ENCODE results near the gene ZMYND8. TPM values are rescaled to one million over a fixed set of nuclear protein-coding genes. Genes with fewer than 3 reads are reported as not detected.
"Not testable (repeated sequence)": the region's sequence is repeated elsewhere in the genome, so short reads cannot be mapped to it uniquely, and the experiment has no call there.

Gene ZMYND8
- total RNA-seq, 1 experiment from 2014 or later = 44.1 TPM

DNA sequence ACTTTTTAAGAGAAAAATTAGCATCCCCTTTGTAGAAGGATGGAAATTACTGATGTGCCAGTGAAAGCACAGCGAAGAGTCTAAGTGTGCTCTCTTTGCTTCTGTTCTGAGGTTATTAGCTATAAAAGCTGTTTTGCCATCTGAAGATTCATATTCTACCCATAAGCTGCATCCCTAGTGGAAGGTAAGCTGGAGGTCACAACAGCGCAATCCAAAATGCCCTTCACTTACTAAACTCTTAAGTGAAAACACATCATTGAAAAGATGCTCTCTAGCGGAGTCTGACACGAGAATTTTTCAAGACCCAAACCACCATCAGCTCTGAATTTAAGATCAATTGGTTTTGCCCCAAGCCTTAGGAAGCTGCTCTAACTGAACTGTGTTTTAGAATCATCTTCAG is 113.5 kb downstream of the ZMYND8 start:
- no peaks in the 10 kb centered on the region for H3K9me2 ChIP-seq (replicated peaks; ENCODE audit: insufficient read depth, low read length)
- peaks cover 55% of the 10 kb centered on the region for H3K36me3 ChIP-seq (ENCODE audit: insufficient read depth, low read length)
- no peaks in the 10 kb centered on the region for H3K27me3 ChIP-seq (ENCODE audit: low read length)
- H3K27ac ChIP-seq (ENCODE audit: low read length) = no peak overlapping the region
- peaks cover 7% of the 10 kb centered on the region for H3K4me1 ChIP-seq (ENCODE audit: low read length)
- no peak overlapping the region for H3K4me2 ChIP-seq (ENCODE audit: low read depth, low read length, poor library complexity, severe bottlenecking)
- H4K20me1 ChIP-seq (ENCODE audit: insufficient read depth, low read depth, low read length) = peaks cover 12% of the 10 kb centered on the region; the same call in 1 of the 2 replicates
- H3K79me2 ChIP-seq (ENCODE audit: low read length) = peaks cover 56% of the 10 kb centered on the region
- H3K9me3 ChIP-seq (ENCODE audit: low read length) = no peaks in the 10 kb centered on the region
- no peak overlapping the region for H2AFZ ChIP-seq (ENCODE audit: low read length)
- no peak overlapping the region for H3K9ac ChIP-seq (ENCODE audit: low read length)
- no peak for DNase-seq
- H3K4me3 ChIP-seq (ENCODE audit: low read length) = no peak overlapping the region

DNA sequence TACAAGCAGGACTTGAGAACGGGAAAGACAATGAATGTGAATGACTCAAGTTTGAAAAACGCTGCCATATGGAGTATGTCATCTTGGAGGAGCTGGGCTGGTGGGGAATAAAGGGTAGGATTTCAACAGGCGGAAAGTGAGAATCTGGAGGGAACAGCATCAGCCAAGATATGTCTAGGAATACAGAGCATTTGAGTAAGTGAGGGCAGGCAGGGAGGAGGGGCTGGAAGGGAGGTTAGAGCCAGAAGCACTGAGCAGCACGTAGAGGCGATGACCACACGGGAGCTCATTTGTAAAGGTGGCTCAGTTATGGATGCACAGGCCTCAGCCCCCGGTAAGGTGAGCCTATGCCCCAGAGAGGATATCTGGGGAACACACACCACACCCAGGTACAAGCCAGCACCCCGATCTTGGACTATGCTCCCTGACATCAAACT is 115.1 kb downstream of the ZMYND8 start:
- Histone ChIP-seq H3K36me3 (ENCODE audit: insufficient read depth, low read length) (peaks cover 52% of the 10 kb centered on the region), H3K9me2 (replicated peaks; ENCODE audit: insufficient read depth, low read length) (no peaks in the 10 kb centered on the region), H3K4me2 (ENCODE audit: low read depth, low read length, poor library complexity, severe bottlenecking) (no peak overlapping the region), H3K9ac (ENCODE audit: low read length) (no peak overlapping the region), H3K4me3 (ENCODE audit: low read length) (no peak overlapping the region), H3K27me3 (ENCODE audit: low read length) (no peaks in the 10 kb centered on the region), H3K79me2 (ENCODE audit: low read length) (peaks cover 50% of the 10 kb centered on the region), H3K9me3 (ENCODE audit: low read length) (no peaks in the 10 kb centered on the region), H2AFZ (ENCODE audit: low read length) (no peak overlapping the region), H4K20me1 (ENCODE audit: insufficient read depth, low read depth, low read length) (peaks cover 12% of the 10 kb centered on the region; the same call in 1 of the 2 replicates), H3K4me1 (ENCODE audit: low read length) (peaks cover 13% of the 10 kb centered on the region), H3K27ac (ENCODE audit: low read length) (no peak overlapping the region)
- DNase-seq = no peak

DNA sequence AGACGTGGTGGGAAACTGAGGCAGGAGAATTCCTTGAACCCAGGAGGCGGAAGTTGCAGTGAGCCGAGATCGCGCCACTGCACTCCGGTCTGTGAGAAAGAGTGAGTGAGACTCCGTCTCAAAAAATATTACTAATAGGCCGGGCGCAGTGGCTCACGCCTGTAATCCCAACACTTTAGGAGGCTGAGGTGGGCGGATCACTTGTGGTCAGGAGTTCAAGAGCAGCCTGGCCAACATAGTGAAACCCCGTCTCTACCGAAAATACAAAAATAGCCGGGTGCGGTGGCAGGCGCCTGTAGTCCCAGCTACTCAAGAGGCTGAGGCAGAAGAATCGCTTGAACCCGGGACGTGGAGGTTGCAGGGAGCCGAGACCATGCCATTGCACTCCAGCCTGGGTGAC is 116.4 kb downstream of the ZMYND8 start:
- H3K4me2 ChIP-seq (ENCODE audit: low read depth, low read length, poor library complexity, severe bottlenecking); H3K9ac ChIP-seq (ENCODE audit: low read length); H3K27me3 ChIP-seq (ENCODE audit: low read length); DNase-seq; H3K9me2 ChIP-seq (replicated peaks; ENCODE audit: insufficient read depth, low read length); H2AFZ ChIP-seq (ENCODE audit: low read length); H3K9me3 ChIP-seq (ENCODE audit: low read length); H3K4me3 ChIP-seq (ENCODE audit: low read length); H3K27ac ChIP-seq (ENCODE audit: low read length): not testable (repeated sequence)
- Histone ChIP-seq H3K36me3 (ENCODE audit: insufficient read depth, low read length) (peaks cover 59% of the 10 kb centered on the region), H4K20me1 (ENCODE audit: insufficient read depth, low read depth, low read length) (peaks cover 15% of the 10 kb centered on the region; the same call in 1 of the 2 replicates), H3K79me2 (ENCODE audit: low read length) (peaks cover 44% of the 10 kb centered on the region), H3K4me1 (ENCODE audit: low read length) (peaks cover 17% of the 10 kb centered on the region)

DNA sequence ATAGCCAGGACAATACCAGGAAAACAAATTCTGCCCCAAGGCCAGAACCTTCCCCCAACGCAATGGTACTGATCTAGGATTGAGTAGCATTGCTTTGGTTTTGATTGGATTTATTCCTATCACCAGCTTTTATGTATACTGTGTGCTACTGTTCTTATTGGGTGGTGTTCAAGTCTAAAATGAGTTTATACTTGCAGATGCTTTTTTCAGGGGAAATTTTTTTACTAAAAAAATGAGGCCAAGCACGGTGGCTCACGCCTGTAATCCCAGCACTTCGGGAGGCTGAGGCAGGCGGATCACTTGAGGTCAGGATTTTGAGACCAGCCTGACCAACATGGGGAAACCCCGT is 116.8 kb downstream of the ZMYND8 start:
- Histone ChIP-seq H2AFZ (ENCODE audit: low read length) (no peak overlapping the region), H3K9me3 (ENCODE audit: low read length) (no peaks in the 10 kb centered on the region), H3K79me2 (ENCODE audit: low read length) (peaks cover 41% of the 10 kb centered on the region), H3K4me1 (ENCODE audit: low read length) (peaks cover 14% of the 10 kb centered on the region), H3K27me3 (ENCODE audit: low read length) (no peaks in the 10 kb centered on the region), H4K20me1 (ENCODE audit: insufficient read depth, low read depth, low read length) (peaks cover 15% of the 10 kb centered on the region; the same call in 1 of the 2 replicates), H3K9ac (ENCODE audit: low read length) (no peak overlapping the region), H3K36me3 (ENCODE audit: insufficient read depth, low read length) (peaks cover 60% of the 10 kb centered on the region), H3K4me3 (ENCODE audit: low read length) (no peak overlapping the region), H3K27ac (ENCODE audit: low read length) (no peak overlapping the region), H3K9me2 (replicated peaks; ENCODE audit: insufficient read depth, low read length) (no peaks in the 10 kb centered on the region), H3K4me2 (ENCODE audit: low read depth, low read length, poor library complexity, severe bottlenecking) (no peak overlapping the region)
- no peak for DNase-seq

DNA sequence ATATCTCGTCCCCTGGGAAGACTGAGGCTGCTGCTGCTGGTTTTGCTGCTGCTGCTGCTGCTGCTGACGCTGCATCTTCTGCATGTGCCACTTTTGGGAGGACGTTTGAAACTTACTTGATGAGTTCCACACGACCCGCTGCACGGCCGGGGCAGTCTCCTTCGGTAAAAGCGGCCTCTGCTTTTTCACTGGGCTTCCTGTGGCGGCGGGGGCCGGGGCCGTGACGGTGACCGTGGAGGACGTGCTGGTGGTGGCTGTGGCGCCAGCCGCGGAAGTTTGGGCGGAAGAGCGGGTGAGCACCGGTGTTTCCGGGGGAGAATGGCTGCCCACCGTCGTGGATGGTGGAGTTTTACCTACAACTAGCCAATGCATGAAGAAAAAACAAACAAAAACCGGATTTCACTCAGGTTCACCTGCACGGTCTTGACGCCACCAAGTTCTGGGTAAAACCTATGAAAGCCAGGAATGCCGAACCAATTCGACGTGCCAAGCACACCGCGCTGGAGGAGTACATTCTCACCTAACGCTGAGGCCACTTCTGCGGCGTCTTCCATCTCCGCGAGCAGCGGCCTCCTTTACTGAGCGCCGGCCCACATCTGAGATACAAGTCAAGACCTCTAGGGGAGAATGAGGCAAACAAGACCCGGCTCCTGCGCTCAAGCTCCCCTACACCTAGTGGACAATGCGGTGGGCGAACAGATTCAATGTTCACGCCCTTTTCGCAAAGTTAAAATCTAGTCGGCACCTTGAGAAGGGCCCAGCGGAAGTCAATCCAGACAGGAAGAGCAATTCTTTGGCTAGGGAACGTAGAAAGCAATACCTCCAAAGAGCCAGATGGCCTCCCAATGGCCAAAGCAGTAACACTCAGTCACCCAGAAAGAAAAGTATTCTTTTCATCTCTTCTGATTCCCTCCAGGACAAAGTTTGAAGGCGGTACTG is 117.5 kb downstream of the ZMYND8 start:
- no peak overlapping the region for H2AFZ ChIP-seq (ENCODE audit: low read length)

GRCh38 chr20:47237715-47238114 is 118.8 kb downstream of the ZMYND8 start:
- H3K27me3 ChIP-seq (ENCODE audit: low read length) = no peaks in the 10 kb centered on the region
- peaks cover 33% of the 10 kb centered on the region for H3K79me2 ChIP-seq (ENCODE audit: low read length)
- DNase-seq = no peak
- H3K9me2 ChIP-seq (replicated peaks; ENCODE audit: insufficient read depth, low read length) = no peaks in the 10 kb centered on the region
- no peak overlapping the region for H3K27ac ChIP-seq (ENCODE audit: low read length)
- H3K4me1 ChIP-seq (ENCODE audit: low read length) = peaks cover 14% of the 10 kb centered on the region
- H3K4me3 ChIP-seq (ENCODE audit: low read length) = no peak overlapping the region
- no peak overlapping the region for H3K9ac ChIP-seq (ENCODE audit: low read length)
- peaks cover 58% of the 10 kb centered on the region for H3K36me3 ChIP-seq (ENCODE audit: insufficient read depth, low read length)
- H3K4me2 ChIP-seq (ENCODE audit: low read depth, low read length, poor library complexity, severe bottlenecking) = no peak overlapping the region
- peaks cover 5% of the 10 kb centered on the region for H4K20me1 ChIP-seq (ENCODE audit: insufficient read depth, low read depth, low read length)
- H3K9me3 ChIP-seq (ENCODE audit: low read length) = no peaks in the 10 kb centered on the region
- H2AFZ ChIP-seq (ENCODE audit: low read length) = no peak overlapping the region

More for the DNA sequence above, 117.5 kb downstream of the ZMYND8 start:
- Histone ChIP-seq H3K9ac (ENCODE audit: low read length) (no peak overlapping the region), H3K9me3 (ENCODE audit: low read length) (no peaks in the 10 kb centered on the region), H3K79me2 (ENCODE audit: low read length) (peaks cover 42% of the 10 kb centered on the region), H3K9me2 (replicated peaks; ENCODE audit: insufficient read depth, low read length) (no peaks in the 10 kb centered on the region), H3K4me2 (ENCODE audit: low read depth, low read length, poor library complexity, severe bottlenecking) (no peak overlapping the region), H3K36me3 (ENCODE audit: insufficient read depth, low read length) (peaks cover 65% of the 10 kb centered on the region), H4K20me1 (ENCODE audit: insufficient read depth, low read depth, low read length) (peaks cover 13% of the 10 kb centered on the region), H3K4me3 (ENCODE audit: low read length) (no peak overlapping the region), H3K27me3 (ENCODE audit: low read length) (no peaks in the 10 kb centered on the region), H3K4me1 (ENCODE audit: low read length) (peaks cover 14% of the 10 kb centered on the region), H3K27ac (ENCODE audit: low read length) (no peak overlapping the region)
- DNase-seq = no peak

DNA sequence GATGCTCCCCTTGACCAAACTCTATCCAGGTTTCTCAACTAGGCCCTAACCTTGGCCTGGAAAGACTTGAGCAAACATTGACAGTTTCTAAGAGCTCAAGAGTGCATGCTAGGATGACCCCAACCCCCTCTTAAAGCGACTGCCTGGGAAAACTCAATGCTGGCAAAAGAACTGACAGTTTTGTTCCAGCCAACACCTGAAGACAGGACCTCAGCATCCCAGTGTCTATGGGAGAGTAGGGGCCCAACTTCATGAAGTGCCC is 119.9 kb downstream of the ZMYND8 start:
- Histone ChIP-seq H3K27ac (ENCODE audit: low read length) (no peak overlapping the region), H3K9me2 (replicated peaks; ENCODE audit: insufficient read depth, low read length) (no peaks in the 10 kb centered on the region), H3K4me2 (ENCODE audit: low read depth, low read length, poor library complexity, severe bottlenecking) (no peak overlapping the region), H3K4me3 (ENCODE audit: low read length) (no peak overlapping the region), H3K9ac (ENCODE audit: low read length) (no peak overlapping the region), H2AFZ (ENCODE audit: low read length) (no peak overlapping the region), H3K9me3 (ENCODE audit: low read length) (no peaks in the 10 kb centered on the region), H3K79me2 (ENCODE audit: low read length) (peaks cover 26% of the 10 kb centered on the region), H3K27me3 (ENCODE audit: low read length) (no peaks in the 10 kb centered on the region), H4K20me1 (ENCODE audit: insufficient read depth, low read depth, low read length) (peaks cover 4% of the 10 kb centered on the region), H3K4me1 (ENCODE audit: low read length) (peaks cover 14% of the 10 kb centered on the region), H3K36me3 (ENCODE audit: insufficient read depth, low read length) (peaks cover 54% of the 10 kb centered on the region)
- no peak for DNase-seq

- Histone ChIP-seq H3K4me2 (ENCODE audit: low read depth, low read length, poor library complexity, severe bottlenecking) (no peak overlapping the region), H4K20me1 (ENCODE audit: insufficient read depth, low read depth, low read length) (peaks cover 4% of the 10 kb centered on the region), H3K9me3 (ENCODE audit: low read length) (no peaks in the 10 kb centered on the region), H3K9me2 (replicated peaks; ENCODE audit: insufficient read depth, low read length) (no peaks in the 10 kb centered on the region), H3K79me2 (ENCODE audit: low read length) (peaks cover 26% of the 10 kb centered on the region), H3K27me3 (ENCODE audit: low read length) (no peaks in the 10 kb centered on the region), H3K36me3 (ENCODE audit: insufficient read depth, low read length) (peaks cover 56% of the 10 kb centered on the region), H3K4me1 (ENCODE audit: low read length) (peaks cover 14% of the 10 kb centered on the region), H2AFZ (ENCODE audit: low read length) (no peak overlapping the region), H3K4me3 (ENCODE audit: low read length) (no peak overlapping the region), H3K27ac (ENCODE audit: low read length) (no peak overlapping the region), H3K9ac (ENCODE audit: low read length) (no peak overlapping the region)
- DNase-seq = peak; percentile 63
Observed at GRCh38 chr20:47235853-47236638, 120.5 kb downstream of the ZMYND8 start.
